GM19351 (cell line): ENCODE results near the gene ASPG.

Experiments
- ATAC-seq: cut with Tn5 transposase; IDR thresholded peaks from one replicate; pipeline ENCODE4 v1.9.1; 2021; ENCODE audit warnings: mild to moderate bottlenecking, moderate library complexity; ENCODE audit not compliant: unreplicated experiment

The ASPG gene

DNA sequence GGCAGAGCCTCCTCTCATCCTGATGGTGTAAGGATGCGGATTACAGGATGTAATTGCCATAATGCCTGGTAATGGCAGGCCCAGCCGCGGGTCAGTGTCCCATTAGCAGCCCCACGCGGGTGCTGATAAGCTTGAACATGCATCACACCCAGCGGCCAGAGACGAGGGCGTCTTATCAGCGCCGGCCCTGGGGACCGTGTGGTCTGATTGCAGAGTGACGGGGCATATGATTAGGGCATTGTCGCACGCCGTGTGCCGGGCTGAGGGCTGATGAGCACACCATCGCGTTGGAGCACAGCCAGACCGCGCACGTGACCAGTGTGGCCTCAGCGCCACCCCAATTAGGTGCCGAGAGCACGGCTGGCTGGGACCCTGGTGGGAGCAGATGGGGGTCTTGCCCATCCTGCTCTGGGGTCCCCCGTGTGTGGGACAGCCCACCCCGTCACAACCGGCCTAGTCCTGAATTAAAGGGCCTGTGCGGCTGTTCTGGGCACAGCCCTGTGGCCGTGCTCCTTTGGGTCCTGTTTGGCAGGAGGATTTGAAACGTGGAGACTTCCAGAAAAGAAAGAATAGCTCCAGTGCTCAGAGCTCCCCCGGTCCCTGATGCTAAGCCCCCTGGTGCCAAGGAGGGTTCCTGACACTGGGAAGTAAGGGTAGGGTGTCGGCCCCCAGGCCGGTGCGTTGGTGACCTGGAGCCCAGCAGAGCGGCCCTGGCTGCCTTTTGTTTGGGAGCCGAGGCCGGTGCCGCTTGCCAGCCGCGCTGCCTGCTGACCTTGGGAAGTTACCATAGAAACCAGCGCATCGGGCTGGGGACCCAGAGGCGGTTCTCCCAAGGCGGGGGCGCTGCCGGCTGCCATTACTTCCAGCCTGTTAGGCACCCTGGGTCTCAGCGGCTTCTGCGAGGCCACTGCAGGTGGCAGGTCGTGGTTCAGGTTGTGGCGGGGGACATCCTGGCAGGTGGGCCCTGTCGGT lies 73.6 kb downstream of the ASPG start:
- ATAC-seq = no peak

DNA sequence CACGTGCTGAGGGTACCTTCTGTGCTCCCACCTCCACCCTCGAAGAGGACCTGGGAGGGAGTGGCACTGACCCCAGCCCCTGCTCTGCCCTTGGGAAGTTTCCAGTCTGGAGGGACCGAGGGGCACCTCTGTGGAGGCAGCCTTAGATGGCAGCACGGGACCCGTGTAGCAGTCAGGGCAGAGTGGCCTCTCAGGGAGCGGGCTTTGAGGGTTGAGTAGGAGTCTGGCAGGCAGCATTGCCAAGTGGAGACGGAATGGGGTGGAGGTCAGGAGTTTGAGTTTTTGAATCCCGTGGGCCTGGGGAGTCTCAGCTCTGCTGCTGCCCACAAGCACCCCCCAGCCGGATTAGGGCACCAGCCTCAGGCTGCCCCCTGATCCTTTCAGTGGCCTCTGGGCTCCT lies 74.5 kb downstream of the ASPG start:
- ATAC-seq = no peak

DNA sequence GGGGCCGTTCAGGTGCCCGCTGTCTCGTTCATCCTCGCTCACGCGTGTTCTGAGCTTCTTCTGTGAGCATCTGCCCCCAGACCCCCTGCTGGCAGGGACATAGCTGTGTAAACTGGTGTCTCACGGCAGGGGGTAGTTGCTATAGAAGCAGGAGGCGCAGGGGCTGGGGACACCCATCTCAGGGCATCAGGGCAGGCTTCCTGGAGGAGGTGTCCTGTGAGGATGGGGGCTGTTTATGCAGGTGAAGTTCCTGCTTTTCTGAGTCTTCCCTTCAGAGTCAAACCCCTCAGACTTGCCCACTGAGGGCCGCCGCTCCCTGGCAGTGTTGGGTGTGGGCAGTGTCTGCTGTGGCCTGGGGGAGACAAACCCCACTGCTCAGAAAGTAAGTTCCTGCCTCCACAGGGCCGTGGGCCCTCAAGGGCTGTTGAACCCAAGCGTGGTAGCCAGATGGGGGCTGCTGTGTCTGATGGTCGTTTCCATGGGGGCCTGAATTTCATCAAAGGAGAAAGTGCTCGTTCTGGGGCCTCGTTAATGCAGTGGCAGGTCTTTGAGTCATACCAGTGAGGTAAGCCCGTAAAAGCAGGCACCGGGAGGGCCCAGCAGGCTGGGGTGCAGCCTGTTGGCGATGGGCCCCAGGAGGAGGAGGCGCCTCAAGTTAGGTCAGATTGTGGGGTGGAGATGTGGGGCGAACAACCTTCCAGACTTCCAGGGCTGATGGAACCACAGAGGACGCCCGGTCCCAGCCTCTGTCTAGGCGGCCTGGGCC lies 76.3 kb downstream of the ASPG start:
- no peak for ATAC-seq

DNA sequence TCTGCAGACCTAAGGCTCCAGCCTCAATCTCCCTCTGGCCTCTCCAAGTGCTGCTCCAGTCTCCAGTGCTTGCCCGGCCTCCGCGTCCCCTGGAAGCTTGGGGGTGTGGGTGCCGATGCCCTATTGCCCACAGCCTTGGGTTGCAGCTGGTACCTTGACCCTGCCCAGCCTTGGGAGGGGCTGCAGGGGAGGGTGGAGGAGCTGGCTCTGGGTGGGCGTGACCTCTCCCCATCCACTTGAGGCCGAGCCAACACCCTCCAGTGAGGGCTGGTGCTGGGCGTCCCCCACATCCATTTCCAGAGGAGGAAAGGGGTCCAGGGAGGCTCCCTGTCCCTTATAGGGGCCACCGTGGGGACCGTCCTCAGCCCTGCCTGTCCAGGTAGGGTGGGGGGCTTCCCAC lies 77.0 kb downstream of the ASPG start:
- ATAC-seq = no peak

DNA sequence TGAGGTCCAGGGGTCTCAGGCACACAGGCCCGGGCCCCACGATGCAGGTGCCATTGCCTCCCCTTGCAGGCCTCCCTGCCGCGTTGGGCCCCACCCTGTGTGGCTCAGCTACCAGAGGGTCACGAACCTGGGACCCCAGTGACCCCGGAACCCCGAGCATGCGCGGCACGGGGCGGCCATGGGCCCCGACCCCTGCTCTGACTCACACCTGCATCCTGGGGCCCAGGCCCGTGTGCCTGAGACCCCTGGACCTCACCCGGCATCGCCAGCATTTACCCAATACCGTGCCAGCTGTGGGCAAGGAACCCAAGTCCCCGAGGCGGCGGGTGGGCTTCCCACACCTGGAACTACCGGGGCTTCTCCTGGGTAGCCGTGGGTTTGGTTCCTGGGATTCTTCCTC lies 78.0 kb downstream of the ASPG start:
- no peak for ATAC-seq

DNA sequence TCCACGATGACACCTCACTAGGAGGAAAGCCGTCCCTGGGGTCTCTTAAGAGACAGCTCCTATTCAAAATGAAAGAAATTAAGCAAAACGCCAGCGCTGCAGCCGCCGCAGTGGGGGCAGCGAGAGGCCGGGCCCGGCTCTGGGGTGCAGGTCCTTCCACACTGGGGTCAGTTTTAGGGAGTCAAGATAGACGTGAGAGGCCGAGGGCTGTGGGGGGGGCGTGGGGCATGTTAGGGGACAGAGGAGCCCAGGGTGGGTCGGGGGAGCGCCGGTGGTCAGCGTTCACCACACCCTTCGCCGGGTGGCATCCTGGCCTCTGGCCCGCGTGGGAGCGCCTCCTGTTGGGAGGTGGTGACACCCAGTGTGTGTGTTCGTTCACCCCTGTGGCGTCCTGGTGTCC lies 78.5 kb downstream of the ASPG start:
- ATAC-seq = no peak

DNA sequence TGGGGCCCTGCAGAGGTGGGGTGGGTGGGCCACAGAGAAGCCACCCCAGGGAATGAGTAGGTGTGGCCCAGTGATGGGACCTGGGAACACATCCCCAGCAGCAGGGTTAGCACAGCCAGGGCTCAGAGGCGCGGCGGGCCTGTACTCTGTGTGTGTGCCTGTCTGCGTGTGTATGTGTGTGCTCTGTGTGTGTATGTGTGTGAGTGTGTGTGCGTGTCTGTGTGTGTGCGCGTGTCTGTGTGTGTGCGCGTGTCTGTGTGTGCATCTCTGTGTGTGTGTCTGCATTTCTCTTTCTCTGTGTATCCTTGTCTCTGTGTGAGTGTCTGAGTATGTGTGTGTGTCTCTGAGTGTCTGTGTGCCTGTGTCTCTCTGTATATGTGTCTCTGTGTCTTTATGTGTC lies 79.0 kb downstream of the ASPG start:
- no peak for ATAC-seq
